ENCODE results near the gene SLC7A10.

- TF ChIP-seq CTCF (IDR thresholded peaks at IDR 0.05) (no peak), POLR2A (IDR thresholded peaks at IDR 0.05) (no peak)
Observed at GRCh38 chr19:33231511-33231910, 5.9 kb upstream of the SLC7A10 start.

Measured in esophagus squamous epithelium (tissue), 4 donors.